Esophagus squamous epithelium (tissue), 5 donors: Measurements from ENCODE around the gene VMP1. TPM values are rescaled to one million over a fixed set of nuclear protein-coding genes. Genes with fewer than 3 reads are reported as not detected.
A peak's percentile ranks its signal among the peaks of the same experiment; 100 is the strongest.

Experiments used
- DNase-seq: peaks from one replicate; lab custom pipeline; 2025; lab: John Stamatoyannopoulos, UW
- H3K27ac ChIP-seq, 4 donors: fragments of 200-600 bp; sonication (generic); one replicate each; pipeline ENCODE4 v1.5.1; 2016 to 2019; ENCODE audit warnings: mild to moderate bottlenecking in 1 of 4
- H3K27me3 ChIP-seq, 4 donors: fragments of 200-600 bp; sonication (generic); 1 replicate in 3 of 4; 2 replicates in 1 of 4; pipeline versions ENCODE4 v1.5.1 to v1.6.0; 2017 to 2021; ENCODE audit warnings: antibody characterized with exemption in 1 of 4
- H3K36me3 ChIP-seq, 3 donors: fragments of 200-600 bp; sonication (generic); one replicate each; pipeline ENCODE4 v1.5.1; 2016 to 2019
- H3K4me1 ChIP-seq, 3 donors: fragments of 200-600 bp; sonication (generic); one replicate each; pipeline ENCODE4 v1.5.1; 2017 to 2019
- H3K4me3 ChIP-seq, 4 donors: fragments of 200-600 bp; sonication (generic); 1 replicate in 3 of 4; 2 replicates in 1 of 4; pipeline ENCODE4 v1.5.1; 2016 to 2019; ENCODE audit warnings: mild to moderate bottlenecking in 2 of 4, moderate library complexity in 1 of 4
- H3K9me3 ChIP-seq, 3 donors: fragments of 200-600 bp; sonication (generic); one replicate each; pipeline ENCODE4 v1.5.1; 2016 to 2019
- POLR2A ChIP-seq, 4 donors: fragments of 450-650 bp; IDR thresholded peaks; one replicate each; pipeline ENCODE4 v1.6.1; 2017; ENCODE audit warnings: antibody characterized with exemption in 4 of 4, mild to moderate bottlenecking in 4 of 4, moderate library complexity in 3 of 4
- WGBS, 2 donors: methylation state at CpG; one replicate each; pipeline ENCODE4 v1.1.5; 2018; 5-methylcytosine and 5-hydroxymethylcytosine counted together
- intact Hi-C: fragments of 100-400 bp; cut with DNase I; formaldehyde crosslinking; loops from one replicate; pipeline ENCODE4 v1.15.0; 2022
- total RNA-seq, 4 donors: library from RNA; depleted of rRNA; stranded (reverse); fragments of >200 nt; gene quantifications; one replicate each; pipeline ENCODE4 v1.1.0, GENCODE V29; 2016
- TF ChIP-seq, protein P1 (sequence below), 6 experiments: fragments of 450-650 bp in 4 of 6; fragments of 200-600 bp in 2 of 6; sonication (generic) in 2 of 6; IDR thresholded peaks; one replicate each; pipeline ENCODE4 v1.5.1; 2016 to 2019; ENCODE audit warnings: antibody characterized with exemption in 6 of 6, mild to moderate bottlenecking in 4 of 6, moderate library complexity in 4 of 6
- donor health status: DM: yes; HTN: yes; CAD: no.

Gene VMP1
- total RNA-seq, 4 donors from 2014 or later = 132 to 363 (median 141) TPM

DNA sequence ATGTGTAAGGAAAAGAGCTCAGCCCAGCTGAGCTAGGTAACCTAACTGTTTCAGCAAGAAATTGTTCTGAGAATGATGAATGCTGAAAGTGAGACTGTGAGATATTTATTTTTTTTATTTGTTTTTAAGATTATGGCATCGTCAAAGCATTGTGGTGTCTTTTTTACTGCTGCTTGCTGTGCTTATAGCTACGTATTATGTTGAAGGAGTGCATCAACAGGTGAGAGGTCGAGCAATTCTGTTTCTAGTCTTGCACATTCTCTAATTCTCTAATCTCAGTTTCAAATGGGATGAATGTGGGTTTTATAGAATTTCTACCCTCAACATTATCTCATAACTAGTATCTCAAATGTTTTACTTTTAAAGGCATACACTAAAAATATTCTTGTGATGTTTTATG lies 29.9 kb downstream of the VMP1 start:
- DNase-seq = no peak
- intact Hi-C loops = no loop called here
- Histone ChIP-seq H3K27ac (no peak overlapping the region), H3K4me3 (no peak overlapping the region), H3K36me3 (peaks cover 0 to 72% (median 0%) of the 10 kb centered on the region in 3 donors), H3K9me3 (no peaks in the 10 kb centered on the region), H3K4me1 (peaks cover 0 to 4% (median 0%) of the 10 kb centered on the region in 3 donors), H3K27me3 (no peaks in the 10 kb centered on the region)
- TF ChIP-seq, protein P1, sequence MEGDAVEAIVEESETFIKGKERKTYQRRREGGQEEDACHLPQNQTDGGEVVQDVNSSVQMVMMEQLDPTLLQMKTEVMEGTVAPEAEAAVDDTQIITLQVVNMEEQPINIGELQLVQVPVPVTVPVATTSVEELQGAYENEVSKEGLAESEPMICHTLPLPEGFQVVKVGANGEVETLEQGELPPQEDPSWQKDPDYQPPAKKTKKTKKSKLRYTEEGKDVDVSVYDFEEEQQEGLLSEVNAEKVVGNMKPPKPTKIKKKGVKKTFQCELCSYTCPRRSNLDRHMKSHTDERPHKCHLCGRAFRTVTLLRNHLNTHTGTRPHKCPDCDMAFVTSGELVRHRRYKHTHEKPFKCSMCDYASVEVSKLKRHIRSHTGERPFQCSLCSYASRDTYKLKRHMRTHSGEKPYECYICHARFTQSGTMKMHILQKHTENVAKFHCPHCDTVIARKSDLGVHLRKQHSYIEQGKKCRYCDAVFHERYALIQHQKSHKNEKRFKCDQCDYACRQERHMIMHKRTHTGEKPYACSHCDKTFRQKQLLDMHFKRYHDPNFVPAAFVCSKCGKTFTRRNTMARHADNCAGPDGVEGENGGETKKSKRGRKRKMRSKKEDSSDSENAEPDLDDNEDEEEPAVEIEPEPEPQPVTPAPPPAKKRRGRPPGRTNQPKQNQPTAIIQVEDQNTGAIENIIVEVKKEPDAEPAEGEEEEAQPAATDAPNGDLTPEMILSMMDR (IDR thresholded peaks at IDR 0.05) = no peak
- no peak for TF ChIP-seq POLR2A (IDR thresholded peaks at IDR 0.05)
- 89 to 96% methylated on average over 3 of the region's 3 CpGs for WGBS, 2 donors

DNA sequence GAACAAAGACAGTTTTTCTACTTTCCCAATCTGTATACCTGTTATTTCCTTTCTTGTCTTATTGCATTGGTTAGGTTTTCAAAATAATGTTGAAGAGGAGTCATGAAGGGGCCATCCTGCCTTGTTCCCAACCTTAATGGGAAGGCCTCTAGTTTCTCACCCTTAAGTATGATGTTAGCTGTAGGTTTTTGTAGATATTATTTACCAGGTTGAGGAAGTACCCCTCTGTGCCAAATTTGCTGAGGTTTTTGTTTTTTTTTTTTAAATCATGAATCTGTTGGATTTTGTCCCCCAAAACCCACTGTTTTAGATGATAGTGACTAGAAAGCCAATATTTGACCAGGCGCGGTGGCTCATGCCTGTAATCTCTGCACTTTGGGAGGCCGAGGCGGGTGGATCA lies 36.4 kb downstream of the VMP1 start:
- no peak for DNase-seq
- Histone ChIP-seq H3K9me3 (no peaks in the 10 kb centered on the region), H3K4me1 (peaks cover 0 to 8% (median 0%) of the 10 kb centered on the region in 3 donors), H3K27me3 (no peaks in the 10 kb centered on the region), H3K4me3 (no peak overlapping the region), H3K27ac (no peak overlapping the region), H3K36me3 (peaks cover 0 to 43% (median 0%) of the 10 kb centered on the region in 3 donors)
- TF ChIP-seq, protein P1 (IDR thresholded peaks at IDR 0.05) = no peak
- no peak for TF ChIP-seq POLR2A (IDR thresholded peaks at IDR 0.05)
- WGBS, 2 donors = 100% methylated on average over 3 of the region's 4 CpGs; no CpG with 5 or more reads in 1 of the 2 donors
- intact Hi-C loops = no loop called here

DNA sequence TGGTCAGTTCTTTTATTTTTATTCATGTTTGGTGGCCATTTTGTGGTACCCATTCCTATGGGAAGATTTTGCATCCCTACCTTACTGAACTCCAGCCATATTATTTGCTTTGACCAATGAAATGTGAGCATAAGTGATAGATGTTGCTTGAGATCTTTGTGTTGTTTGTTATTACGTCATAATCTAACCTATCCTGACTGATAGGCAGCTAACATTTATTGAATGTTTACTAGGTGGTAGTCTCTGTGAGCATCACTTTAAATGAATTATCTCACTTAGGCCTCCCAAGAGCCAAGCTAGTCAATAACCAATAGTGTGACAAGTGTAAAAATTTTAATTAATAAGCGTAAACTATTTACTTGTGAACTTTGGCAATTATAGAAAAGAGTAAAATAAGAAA lies 37.6 kb downstream of the VMP1 start:
- H3K4me1 ChIP-seq = peaks cover 0 to 8% (median 0%) of the 10 kb centered on the region in 3 donors
- 95 to 100% methylated on average over 2 of the region's 2 CpGs for WGBS, 2 donors
- H3K27me3 ChIP-seq = no peaks in the 10 kb centered on the region
- no peak overlapping the region for H3K27ac ChIP-seq
- intact Hi-C loops = no loop called here
- peaks cover 0 to 38% (median 0%) of the 10 kb centered on the region in 3 donors for H3K36me3 ChIP-seq
- DNase-seq = no peak
- TF ChIP-seq POLR2A (IDR thresholded peaks at IDR 0.05) = no peak
- TF ChIP-seq, protein P1 (IDR thresholded peaks at IDR 0.05) = no peak
- no peaks in the 10 kb centered on the region for H3K9me3 ChIP-seq
- no peak overlapping the region for H3K4me3 ChIP-seq

DNA sequence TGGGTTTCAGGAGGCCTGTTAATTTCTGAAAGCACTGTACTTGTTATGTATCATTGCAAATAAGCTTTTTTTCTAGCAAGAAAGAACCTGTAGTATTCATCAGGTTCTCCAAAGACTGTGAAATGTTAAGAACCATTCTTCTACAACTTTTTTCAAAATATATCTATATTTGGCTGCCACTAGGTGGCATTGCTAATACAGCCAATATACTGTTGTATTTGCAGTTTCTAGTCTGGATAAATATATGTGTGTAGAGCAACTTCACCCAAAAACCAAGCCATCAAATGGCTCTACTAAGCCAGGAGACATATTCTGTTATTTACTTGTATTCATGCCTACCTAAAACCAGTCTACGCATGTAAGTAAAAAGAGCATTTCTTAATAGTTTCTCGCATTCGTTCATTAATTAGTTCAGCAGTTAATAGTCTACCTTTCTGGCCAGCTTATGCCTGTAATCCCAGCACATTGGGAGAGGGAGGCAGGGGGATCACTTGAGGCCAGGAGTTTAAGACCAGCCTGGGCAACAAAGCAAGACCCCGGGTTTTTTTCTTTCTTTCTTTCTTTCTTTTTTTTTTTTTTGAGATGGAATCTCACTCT lies 39.5 kb downstream of the VMP1 start:
- Histone ChIP-seq H3K27me3 (no peaks in the 10 kb centered on the region), H3K9me3 (no peaks in the 10 kb centered on the region), H3K27ac (no peak overlapping the region), H3K36me3 (peaks cover 0 to 32% (median 0%) of the 10 kb centered on the region in 3 donors), H3K4me1 (peaks cover 0 to 8% (median 0%) of the 10 kb centered on the region in 3 donors), H3K4me3 (no peak overlapping the region)
- TF ChIP-seq, protein P1 (IDR thresholded peaks at IDR 0.05) = peak; percentile 33 to 80 (median 64)
- TF ChIP-seq POLR2A (IDR thresholded peaks at IDR 0.05) = no peak
- no peak for DNase-seq
- WGBS, 2 donors = 75 to 79% methylated on average over 4 of the region's 4 CpGs
- intact Hi-C loops = no loop called here

DNA sequence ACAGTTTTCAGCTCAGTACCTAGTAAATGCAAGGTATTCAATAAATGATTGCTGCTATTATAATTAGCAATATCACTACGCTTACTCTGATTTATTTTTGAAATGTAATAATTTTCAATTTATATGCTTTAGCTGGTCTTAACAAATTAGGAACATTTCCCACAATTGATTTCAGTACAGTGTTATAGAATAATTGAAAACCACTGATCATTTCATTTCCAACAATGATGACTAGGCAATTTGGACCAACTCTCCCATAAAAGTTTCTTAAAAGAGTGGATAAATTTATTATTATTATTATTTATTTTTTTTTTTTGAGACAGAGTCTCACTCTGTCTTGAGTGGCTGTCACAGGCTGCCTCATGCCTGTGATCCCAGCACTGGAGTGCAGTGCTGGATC lies 41.1 kb downstream of the VMP1 start:
- H3K27ac ChIP-seq = no peak overlapping the region
- H3K9me3 ChIP-seq = no peaks in the 10 kb centered on the region
- peaks cover 0 to 17% (median 0%) of the 10 kb centered on the region in 3 donors for H3K4me1 ChIP-seq
- intact Hi-C loops = no loop called here
- no peaks in the 10 kb centered on the region for H3K27me3 ChIP-seq
- H3K4me3 ChIP-seq = no peak overlapping the region
- no peak for DNase-seq
- no peak for TF ChIP-seq POLR2A (IDR thresholded peaks at IDR 0.05)
- TF ChIP-seq, protein P1 (IDR thresholded peaks at IDR 0.05) = no peak
- 85 to 94% methylated on average over 1 of the region's 1 CpG for WGBS, 2 donors
- H3K36me3 ChIP-seq = peaks cover 0 to 19% (median 0%) of the 10 kb centered on the region in 3 donors
